HG03196 (cell line): ENCODE data around the gene RAI1.
"Not testable (repeated sequence)": the region's sequence is repeated elsewhere in the genome, so short reads cannot be mapped to it uniquely, and the experiment has no call there.

ENCODE experiments used
- ATAC-seq: cut with Tn5 transposase; IDR thresholded peaks from one replicate; pipeline ENCODE4 v1.9.1; 2021; ENCODE audit not compliant: unreplicated experiment

The RAI1 gene, protein sequence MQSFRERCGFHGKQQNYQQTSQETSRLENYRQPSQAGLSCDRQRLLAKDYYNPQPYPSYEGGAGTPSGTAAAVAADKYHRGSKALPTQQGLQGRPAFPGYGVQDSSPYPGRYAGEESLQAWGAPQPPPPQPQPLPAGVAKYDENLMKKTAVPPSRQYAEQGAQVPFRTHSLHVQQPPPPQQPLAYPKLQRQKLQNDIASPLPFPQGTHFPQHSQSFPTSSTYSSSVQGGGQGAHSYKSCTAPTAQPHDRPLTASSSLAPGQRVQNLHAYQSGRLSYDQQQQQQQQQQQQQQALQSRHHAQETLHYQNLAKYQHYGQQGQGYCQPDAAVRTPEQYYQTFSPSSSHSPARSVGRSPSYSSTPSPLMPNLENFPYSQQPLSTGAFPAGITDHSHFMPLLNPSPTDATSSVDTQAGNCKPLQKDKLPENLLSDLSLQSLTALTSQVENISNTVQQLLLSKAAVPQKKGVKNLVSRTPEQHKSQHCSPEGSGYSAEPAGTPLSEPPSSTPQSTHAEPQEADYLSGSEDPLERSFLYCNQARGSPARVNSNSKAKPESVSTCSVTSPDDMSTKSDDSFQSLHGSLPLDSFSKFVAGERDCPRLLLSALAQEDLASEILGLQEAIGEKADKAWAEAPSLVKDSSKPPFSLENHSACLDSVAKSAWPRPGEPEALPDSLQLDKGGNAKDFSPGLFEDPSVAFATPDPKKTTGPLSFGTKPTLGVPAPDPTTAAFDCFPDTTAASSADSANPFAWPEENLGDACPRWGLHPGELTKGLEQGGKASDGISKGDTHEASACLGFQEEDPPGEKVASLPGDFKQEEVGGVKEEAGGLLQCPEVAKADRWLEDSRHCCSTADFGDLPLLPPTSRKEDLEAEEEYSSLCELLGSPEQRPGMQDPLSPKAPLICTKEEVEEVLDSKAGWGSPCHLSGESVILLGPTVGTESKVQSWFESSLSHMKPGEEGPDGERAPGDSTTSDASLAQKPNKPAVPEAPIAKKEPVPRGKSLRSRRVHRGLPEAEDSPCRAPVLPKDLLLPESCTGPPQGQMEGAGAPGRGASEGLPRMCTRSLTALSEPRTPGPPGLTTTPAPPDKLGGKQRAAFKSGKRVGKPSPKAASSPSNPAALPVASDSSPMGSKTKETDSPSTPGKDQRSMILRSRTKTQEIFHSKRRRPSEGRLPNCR (N-terminal part only)

GRCh38 chr17:17681187-17681743, at the start of gene RAI1:
TSS of gene RAI1 (plus strand) at chr17:17681458. CDS start at chr17:17792949, 111,491 bp downstream.
- peak; percentile 60 for ATAC-seq

DNA sequence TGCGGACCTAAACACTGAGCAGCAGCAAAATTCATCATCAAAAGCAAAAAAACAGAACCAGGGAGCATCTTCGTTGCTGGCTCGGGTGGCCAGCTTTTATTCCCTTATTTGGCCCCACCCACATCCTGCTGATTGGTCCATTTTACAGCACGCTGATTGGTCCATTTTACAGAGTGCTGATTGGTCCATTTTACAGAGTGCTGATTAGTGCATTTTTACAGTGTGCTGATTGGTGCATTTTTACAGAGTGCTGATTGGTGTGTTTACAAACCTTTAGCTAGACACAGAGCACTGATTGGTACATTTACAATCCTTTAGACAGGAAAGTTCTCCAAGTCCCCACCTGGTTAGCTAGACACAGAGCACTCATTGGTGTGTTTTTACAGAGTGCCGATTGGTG, 48.6 kb upstream of the RAI1 start:
- not testable (repeated sequence) for ATAC-seq

- ATAC-seq, result no peak
Observed at GRCh38 chr17:17633310-17633709, 47.9 kb upstream of the RAI1 start.

- ATAC-seq, result no peak
Observed at GRCh38 chr17:17635126-17635525, 46.1 kb upstream of the RAI1 start.

- not testable (repeated sequence) for ATAC-seq
Observed at GRCh38 chr17:17635537-17636271, 45.6 kb upstream of the RAI1 start.

- no peak for ATAC-seq
Observed at GRCh38 chr17:17636272-17636885, 44.9 kb upstream of the RAI1 start.

DNA sequence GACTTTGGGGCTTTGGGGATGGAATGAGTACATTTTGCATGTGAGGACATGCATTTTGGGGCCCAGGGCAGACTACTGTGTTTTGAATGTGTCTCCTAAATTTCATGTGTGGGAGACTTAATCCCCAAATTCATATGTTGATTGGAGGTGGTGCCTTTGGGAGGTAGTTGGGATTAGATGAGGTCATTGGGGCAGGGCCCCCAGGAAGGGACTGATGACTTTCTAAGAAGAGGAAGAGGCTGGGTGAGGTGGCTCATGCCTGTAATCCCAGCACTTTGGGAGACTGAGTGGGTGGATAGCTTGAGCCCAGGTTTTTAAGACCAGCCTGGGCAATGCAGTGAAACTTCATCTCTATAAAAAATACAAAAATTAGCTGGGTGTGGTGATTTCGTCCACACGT, 42.8 kb upstream of the RAI1 start:
- no peak for ATAC-seq

DNA sequence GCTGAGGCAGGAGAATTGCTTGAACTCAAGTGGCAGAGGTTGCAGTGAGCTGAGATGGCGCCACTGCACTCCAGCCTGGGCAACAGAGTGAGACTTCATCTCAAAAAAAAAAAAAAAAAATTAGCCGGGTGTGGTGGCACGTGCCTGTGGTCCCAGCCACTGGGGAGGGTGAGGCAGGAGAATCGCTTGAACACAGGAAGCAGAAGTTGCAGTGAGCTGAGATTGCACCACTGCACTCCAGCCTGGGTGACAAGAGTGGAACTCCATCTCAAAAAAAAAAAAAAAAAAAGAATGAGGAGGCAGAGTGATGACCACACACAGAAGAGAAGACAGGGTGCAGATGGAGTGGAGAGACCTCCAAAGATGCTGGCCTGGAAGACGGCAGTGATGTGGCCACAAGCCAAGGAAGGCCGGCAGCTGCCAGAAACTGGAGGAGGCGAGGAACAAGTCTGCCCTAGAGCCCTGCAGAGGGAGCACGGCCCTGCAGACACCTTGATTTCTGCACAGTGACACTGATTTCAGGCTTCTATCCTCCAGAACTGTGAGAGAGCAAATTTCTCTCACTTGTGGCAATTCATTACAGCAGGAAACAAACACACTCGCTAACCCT, 41.5 kb upstream of the RAI1 start:
- not testable (repeated sequence) for ATAC-seq

DNA sequence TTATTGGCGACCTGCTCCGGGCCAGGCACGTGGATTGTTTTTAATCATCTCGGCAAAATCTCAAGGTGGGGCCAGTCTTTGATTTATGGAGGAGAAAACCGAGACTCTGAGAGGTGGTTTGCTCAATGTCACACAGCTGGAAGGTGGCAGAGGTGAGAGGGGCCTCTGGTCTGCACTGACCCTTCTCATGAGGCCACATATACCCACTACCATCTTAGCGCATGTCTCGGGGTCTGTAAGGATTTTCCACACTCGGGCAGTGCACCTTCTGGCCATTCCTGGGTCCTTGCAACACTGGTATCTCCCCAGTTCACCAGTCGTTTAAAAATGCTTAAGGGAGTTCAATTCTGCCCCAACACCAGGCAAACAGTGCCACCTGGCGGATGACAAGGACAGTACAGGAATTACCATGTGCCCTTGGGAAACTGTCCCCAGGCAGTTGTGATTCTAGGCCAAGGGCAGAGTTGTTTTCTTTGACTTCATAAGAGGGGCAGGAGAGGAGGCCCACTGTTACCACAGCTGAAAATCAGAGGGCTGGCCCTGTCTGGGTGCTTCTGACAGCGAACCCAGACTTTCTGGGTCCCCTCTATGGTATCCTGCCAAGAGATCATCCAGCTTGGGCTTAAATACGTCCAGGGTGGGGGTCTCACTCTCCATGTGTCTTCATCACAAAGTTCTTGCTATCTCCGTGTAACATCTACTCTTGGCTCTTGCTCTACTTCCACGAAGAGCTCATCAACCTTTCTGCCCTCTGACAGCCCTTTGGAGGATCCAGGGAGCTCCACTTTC, 39.4 kb upstream of the RAI1 start:
- no peak for ATAC-seq

DNA sequence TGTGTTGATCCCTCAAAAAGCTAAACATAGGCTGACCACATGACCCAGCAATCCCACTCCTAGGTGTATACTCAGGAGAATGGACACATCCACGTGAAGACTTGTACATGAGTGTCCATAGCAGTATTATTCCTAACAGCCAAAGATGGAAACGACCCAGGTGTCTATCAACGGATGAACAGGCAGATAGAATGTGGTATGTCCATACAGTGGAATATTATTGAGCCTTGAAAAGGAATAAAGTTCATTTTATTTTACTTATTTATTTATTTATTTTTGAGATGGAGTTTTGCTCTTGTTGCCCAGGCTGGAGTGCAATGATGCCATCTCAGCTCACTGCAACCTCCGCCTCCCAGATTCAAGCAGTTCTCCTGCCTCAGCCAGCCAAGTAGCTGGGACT, 36.1 kb upstream of the RAI1 start:
- ATAC-seq, result not testable (repeated sequence)

DNA sequence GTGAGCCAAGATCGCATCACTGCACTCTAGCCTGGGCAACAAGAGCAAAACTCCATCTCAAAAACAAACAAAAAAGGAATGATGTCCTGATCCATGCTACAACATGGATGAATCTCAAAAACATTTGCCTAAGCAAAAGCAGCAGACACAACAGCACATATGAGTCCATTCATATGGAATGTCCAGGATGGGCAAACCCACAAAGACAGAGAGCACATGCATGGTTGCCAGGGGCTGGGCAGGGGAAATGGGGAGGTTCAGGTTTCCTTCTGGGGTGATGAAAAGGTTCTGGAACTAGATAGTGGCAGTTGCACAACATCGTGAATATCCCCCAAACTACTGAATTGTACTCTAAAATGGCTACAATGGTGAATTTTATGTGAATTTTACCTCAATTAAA, 35.3 kb upstream of the RAI1 start:
- ATAC-seq, result no peak

DNA sequence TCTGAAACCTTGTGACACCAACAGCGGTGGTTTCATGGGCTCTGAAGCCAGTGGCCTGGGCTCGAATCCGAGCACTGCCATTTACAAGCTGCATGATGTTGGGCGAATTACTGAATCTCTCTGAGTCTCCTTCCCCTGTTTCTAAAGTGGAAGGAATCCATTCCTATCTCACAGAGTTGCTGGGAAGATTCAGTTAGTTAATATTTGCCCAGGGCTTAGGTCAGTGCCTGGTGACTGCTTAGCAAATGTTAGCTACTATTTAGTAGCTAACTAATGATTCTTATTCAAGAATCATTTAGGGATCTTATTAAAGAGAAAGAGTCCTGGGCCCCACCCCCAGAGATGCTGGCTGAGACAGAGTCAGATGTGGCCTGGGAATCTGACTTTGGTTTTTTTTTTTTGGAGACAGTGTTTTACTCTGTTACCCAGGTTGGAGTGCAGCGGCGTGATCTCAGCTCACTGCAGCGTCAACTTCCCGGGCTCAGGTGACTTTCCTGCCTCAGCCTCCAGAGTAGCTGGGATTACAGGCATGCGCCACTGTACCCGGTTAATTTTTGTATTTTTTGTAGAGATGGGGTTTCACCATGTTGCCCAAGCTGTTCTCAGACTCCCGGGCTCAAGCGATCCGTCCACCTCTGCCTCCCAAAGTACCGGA, 33.6 kb upstream of the RAI1 start:
- ATAC-seq, result no peak

DNA sequence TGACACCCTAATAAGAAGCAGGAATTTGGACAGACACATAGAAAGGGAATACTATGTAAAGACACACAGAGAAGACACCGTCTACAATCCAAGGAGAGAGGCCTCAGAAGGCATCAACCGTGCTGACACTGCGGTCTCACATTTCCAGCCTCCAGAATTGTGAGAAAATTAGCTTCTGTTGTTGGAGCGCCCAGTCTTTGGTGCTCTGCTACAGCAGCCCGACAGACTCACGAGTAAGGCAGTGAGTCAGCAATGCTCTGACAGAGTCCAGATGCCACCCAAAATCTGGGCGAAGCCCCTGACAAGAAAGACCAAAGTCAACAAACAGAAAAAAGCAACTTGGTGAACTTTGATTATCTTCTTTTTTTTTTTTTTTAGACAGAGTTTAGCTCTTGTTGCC, 32.5 kb upstream of the RAI1 start:
- ATAC-seq, result no peak

DNA sequence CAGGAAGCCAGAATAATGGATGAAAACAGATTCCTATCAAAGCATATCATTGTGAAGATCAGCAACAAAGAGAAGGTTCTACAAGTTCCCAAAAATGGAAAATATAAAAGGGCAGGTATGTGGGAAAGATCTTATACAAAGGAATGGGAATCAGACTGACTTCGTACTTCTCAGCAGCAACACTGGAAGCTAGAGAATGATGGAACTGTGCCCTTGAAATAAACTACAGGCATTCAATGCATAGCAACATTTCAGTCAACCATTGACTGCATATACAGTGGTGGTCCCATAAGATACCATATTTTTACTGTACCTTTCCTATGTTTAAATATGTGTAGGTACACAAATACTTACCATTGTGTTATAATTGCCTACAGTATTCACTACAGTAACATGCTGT, 30.3 kb upstream of the RAI1 start:
- no peak for ATAC-seq

- ATAC-seq, result no peak
Observed at GRCh38 chr17:17653343-17653742, 27.9 kb upstream of the RAI1 start.

GRCh38 chr17:17659340-17659739, 21.9 kb upstream of the RAI1 start:
- no peak for ATAC-seq

DNA sequence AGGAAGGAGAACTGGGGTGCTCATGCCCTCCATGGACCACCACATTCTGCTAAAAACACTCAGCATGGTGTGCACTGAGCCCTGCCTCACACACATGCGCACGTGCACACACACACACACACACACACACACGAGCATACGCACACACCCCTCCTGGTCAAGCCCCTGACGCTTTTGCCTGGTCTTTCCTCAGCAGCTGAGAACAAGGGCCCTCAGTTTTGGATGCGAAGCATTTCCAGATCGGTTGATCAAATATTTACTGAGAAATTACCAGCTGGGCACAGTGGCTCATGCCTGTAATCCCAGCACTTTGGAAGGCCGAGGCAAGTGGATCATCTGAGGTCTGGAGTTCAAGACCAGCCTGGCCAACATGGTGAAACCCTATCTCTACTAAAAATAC, 20.1 kb upstream of the RAI1 start:
- no peak for ATAC-seq

GRCh38 chr17:17661834-17662385, 19.3 kb upstream of the RAI1 start:
- ATAC-seq, result no peak
